Astrocyte (in vitro differentiated cells and primary cell): Measurements from ENCODE around the gene C16orf54. TPM values are rescaled to one million over a fixed set of nuclear protein-coding genes. Genes with fewer than 3 reads are reported as not detected.

ENCODE experiments used
- DNase-seq: peaks from one replicate; pipeline ENCODE4 v3.0.0-alpha.2; 2010; ENCODE audit warnings: low read depth
- FAIRE-seq: peaks from 2 replicates; lab custom pipeline; 2011; peaks lifted over from hg19 to GRCh38; lab: Jason Lieb, UNC
- H2AFZ ChIP-seq: 2 replicates; pipeline ENCODE4 v1.6.0; 2012; ENCODE audit warnings: low read depth, low read length, inconsistent platforms
- H3K27ac ChIP-seq: 2 replicates; pipeline ENCODE4 v1.5.1; 2011; ENCODE audit warnings: low read depth, low read length, inconsistent platforms
- H3K27me3 ChIP-seq: 2 replicates; pipeline ENCODE4 v1.6.0; 2011; ENCODE audit warnings: low read length, inconsistent platforms; ENCODE audit not compliant: insufficient read depth
- H3K36me3 ChIP-seq: 2 replicates; pipeline ENCODE4 v1.5.1; 2011; ENCODE audit warnings: low read length, inconsistent platforms; ENCODE audit not compliant: insufficient read depth
- H3K4me1 ChIP-seq: 2 replicates; pipeline ENCODE4 v1.5.1; 2011; ENCODE audit warnings: low read length, inconsistent platforms; ENCODE audit not compliant: insufficient read depth
- H3K4me2 ChIP-seq: 2 replicates; pipeline ENCODE4 v1.6.0; 2012; ENCODE audit warnings: low read length, inconsistent platforms
- H3K4me3 ChIP-seq: 2 replicates; pipeline ENCODE4 v1.5.1; 2011; ENCODE audit warnings: low read depth, mild to moderate bottlenecking, low read length, inconsistent platforms; ENCODE audit not compliant: insufficient read depth
- H3K79me2 ChIP-seq: 2 replicates; pipeline ENCODE4 v1.6.0; 2012; ENCODE audit warnings: mild to moderate bottlenecking, low read length, inconsistent platforms; ENCODE audit not compliant: insufficient read depth
- H3K9ac ChIP-seq: 2 replicates; pipeline ENCODE4 v1.6.0; 2012; ENCODE audit warnings: mild to moderate bottlenecking, low read length, inconsistent platforms
- H3K9me3 ChIP-seq: 2 replicates; pipeline ENCODE4 v1.5.1; 2012; ENCODE audit warnings: low read depth, mild to moderate bottlenecking, low read length, inconsistent platforms; ENCODE audit not compliant: insufficient read depth
- H4K20me1 ChIP-seq: 2 replicates; pipeline ENCODE4 v1.6.0; 2012; ENCODE audit warnings: low read length, inconsistent platforms; ENCODE audit not compliant: insufficient read depth
- H3K27ac Mint-ChIP-seq: one replicate; pipeline ENCODE4 v1.8.0; 2021; ENCODE audit warnings: mild to moderate bottlenecking, mixed read lengths; ENCODE audit not compliant: unreplicated experiment
- H3K27me3 Mint-ChIP-seq: one replicate; pipeline ENCODE4 v1.8.0; 2021; ENCODE audit warnings: low read depth, mixed read lengths; ENCODE audit not compliant: unreplicated experiment
- H3K36me3 Mint-ChIP-seq: one replicate; pipeline ENCODE4 v1.8.0; 2021; ENCODE audit warnings: low read depth, mixed read lengths; ENCODE audit not compliant: unreplicated experiment
- H3K4me1 Mint-ChIP-seq: one replicate; pipeline ENCODE4 v1.8.0; 2021; ENCODE audit warnings: low read depth, mixed read lengths; ENCODE audit not compliant: unreplicated experiment
- H3K4me3 Mint-ChIP-seq: one replicate; pipeline ENCODE4 v1.8.0; 2021; ENCODE audit warnings: mild to moderate bottlenecking, moderate library complexity, mixed read lengths; ENCODE audit not compliant: unreplicated experiment
- H3K9me3 Mint-ChIP-seq: one replicate; pipeline ENCODE4 v1.8.0; 2021; ENCODE audit warnings: mild to moderate bottlenecking, mixed read lengths; ENCODE audit not compliant: unreplicated experiment
- EZH2 ChIP-seq: IDR thresholded peaks from 2 replicates; pipeline ENCODE4 v1.6.1; 2012; ENCODE audit warnings: mild to moderate bottlenecking, low read length, inconsistent platforms; ENCODE audit not compliant: insufficient read depth
- total RNA-seq: library from RNA; stranded (reverse); gene quantifications from 2 replicates; pipeline ENCODE4 v1.2.1, GENCODE V29; 2021
- TF ChIP-seq, protein P1 (sequence below): IDR thresholded peaks from 2 replicates; pipeline ENCODE4 v1.5.1; 2011; ENCODE audit warnings: low read depth, mild to moderate bottlenecking, inconsistent platforms, low read length, moderate library complexity; ENCODE audit not compliant: insufficient read depth

Gene C16orf54
- total RNA-seq, 1 donor from 2014 or later, result not detected

DNA sequence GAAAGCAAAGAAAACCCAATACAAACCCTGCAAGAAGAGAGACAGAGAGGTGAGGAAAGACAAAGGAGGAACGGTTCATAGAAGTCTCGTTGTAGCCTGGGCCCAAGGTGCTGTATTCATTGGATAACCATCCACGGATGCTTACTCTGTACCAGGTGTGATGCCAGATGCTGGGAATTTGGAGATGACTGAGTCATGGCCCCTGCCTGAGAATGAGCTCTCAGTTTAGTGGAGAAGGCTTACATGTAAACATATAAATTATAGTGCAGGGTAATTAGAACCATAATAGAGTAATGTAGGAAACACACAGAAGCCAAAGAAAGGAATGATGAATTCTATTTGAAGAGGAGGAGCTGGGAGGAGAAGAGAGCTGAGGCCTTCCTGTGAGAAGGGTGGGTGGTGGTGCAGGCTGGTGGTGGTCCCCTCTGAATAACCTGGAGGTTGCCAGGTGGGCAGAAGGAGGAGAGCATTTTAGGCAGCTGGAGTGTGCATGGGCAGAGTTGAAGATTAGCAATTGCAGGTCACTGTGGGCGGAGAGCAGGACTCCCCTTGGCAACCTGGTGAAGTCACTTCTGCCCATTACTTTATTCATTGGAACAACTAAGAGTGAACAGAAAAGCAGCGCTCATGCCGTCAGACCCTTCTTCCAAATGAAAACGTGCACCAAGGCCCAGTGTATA, 24.6 kb upstream of the C16orf54 start:
- H4K20me1 ChIP-seq, result no peaks in the 10 kb centered on the region
- H3K36me3 ChIP-seq, result no peaks in the 10 kb centered on the region
- no peak overlapping the region for H3K4me2 ChIP-seq
- Mint-ChIP-seq H3K4me3 (no peak overlapping the region), H3K27ac (no peak overlapping the region), H3K4me1 (no peaks in the 10 kb centered on the region), H3K36me3 (no peaks in the 10 kb centered on the region), H3K9me3 (no peaks in the 10 kb centered on the region), H3K27me3 (peaks cover 9% of the 10 kb centered on the region)
- H3K9ac ChIP-seq, result no peak overlapping the region
- no peaks in the 10 kb centered on the region for H3K79me2 ChIP-seq
- DNase-seq (no peak), FAIRE-seq (no peak)
- H3K4me3 ChIP-seq, result no peak overlapping the region
- no peaks in the 10 kb centered on the region for H3K9me3 ChIP-seq
- no peak overlapping the region for H3K27ac ChIP-seq
- H3K4me1 ChIP-seq, result no peaks in the 10 kb centered on the region
- H3K27me3 ChIP-seq, result no peaks in the 10 kb centered on the region
- TF ChIP-seq EZH2, result no peak
- TF ChIP-seq, protein P1, sequence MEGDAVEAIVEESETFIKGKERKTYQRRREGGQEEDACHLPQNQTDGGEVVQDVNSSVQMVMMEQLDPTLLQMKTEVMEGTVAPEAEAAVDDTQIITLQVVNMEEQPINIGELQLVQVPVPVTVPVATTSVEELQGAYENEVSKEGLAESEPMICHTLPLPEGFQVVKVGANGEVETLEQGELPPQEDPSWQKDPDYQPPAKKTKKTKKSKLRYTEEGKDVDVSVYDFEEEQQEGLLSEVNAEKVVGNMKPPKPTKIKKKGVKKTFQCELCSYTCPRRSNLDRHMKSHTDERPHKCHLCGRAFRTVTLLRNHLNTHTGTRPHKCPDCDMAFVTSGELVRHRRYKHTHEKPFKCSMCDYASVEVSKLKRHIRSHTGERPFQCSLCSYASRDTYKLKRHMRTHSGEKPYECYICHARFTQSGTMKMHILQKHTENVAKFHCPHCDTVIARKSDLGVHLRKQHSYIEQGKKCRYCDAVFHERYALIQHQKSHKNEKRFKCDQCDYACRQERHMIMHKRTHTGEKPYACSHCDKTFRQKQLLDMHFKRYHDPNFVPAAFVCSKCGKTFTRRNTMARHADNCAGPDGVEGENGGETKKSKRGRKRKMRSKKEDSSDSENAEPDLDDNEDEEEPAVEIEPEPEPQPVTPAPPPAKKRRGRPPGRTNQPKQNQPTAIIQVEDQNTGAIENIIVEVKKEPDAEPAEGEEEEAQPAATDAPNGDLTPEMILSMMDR, result no peak
- no peak overlapping the region for H2AFZ ChIP-seq

DNA sequence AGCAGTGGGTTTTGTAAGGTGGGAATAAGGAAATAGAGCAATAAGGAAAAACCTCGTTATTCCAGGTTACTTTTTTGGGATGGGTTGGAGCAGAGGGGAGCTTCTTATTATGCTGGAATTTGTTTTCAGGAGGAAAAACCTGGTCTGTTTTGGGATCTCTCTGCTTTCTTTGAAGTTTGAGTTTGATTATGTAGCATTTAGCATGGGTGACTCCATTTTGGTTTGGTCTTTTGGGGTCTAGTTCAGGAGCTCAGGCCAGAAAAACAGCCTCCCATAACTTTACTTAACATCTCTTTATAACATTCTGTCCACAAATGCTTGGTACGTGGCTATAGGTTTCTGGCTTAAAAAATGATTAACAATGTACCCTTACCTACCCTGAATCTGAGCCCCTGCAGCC, 23.7 kb upstream of the C16orf54 start:
- no peaks in the 10 kb centered on the region for H3K4me1 ChIP-seq
- no peaks in the 10 kb centered on the region for H3K36me3 Mint-ChIP-seq
- no peaks in the 10 kb centered on the region for H3K79me2 ChIP-seq
- H4K20me1 ChIP-seq, result no peaks in the 10 kb centered on the region
- no peaks in the 10 kb centered on the region for H3K9me3 ChIP-seq
- H3K36me3 ChIP-seq, result no peaks in the 10 kb centered on the region
- no peaks in the 10 kb centered on the region for H3K27me3 ChIP-seq
- no peak overlapping the region for H3K4me3 ChIP-seq
- FAIRE-seq, result no peak
- H3K9ac ChIP-seq, result no peak overlapping the region
- no peaks in the 10 kb centered on the region for H3K9me3 Mint-ChIP-seq
- H3K4me1 Mint-ChIP-seq, result no peaks in the 10 kb centered on the region
- peaks cover 12% of the 10 kb centered on the region for H3K27me3 Mint-ChIP-seq
- H3K27ac Mint-ChIP-seq, result no peak overlapping the region
- no peak overlapping the region for H3K27ac ChIP-seq
- TF ChIP-seq EZH2, result no peak
- TF ChIP-seq, protein P1, result no peak
- H2AFZ ChIP-seq, result no peak overlapping the region
- no peak overlapping the region for H3K4me3 Mint-ChIP-seq
- DNase-seq, result no peak
- H3K4me2 ChIP-seq, result no peak overlapping the region

DNA sequence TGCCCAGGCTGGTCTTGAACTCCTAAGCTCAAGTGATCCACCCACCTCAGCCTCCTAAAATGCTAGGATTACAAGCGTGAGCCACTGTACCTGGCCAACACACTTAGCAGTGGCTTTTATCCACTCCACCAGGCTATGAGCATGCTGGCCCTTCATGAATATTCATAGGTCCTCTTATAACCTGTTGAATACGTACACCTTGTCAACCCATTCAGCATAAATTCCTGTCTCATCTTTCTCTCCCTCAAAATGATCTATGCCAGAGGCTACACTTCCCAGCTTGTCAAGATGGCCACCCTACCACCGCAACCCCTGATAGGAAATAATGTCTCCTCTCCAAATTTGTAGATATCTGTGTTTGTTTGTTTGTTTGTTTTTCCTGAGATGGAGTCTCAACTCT, 21.3 kb upstream of the C16orf54 start:
- Histone ChIP-seq H3K27me3 (peaks cover 6% of the 10 kb centered on the region), H3K36me3 (no peaks in the 10 kb centered on the region), H4K20me1 (no peaks in the 10 kb centered on the region), H3K79me2 (no peaks in the 10 kb centered on the region), H2AFZ (no peak overlapping the region), H3K27ac (no peak overlapping the region), H3K9me3 (no peaks in the 10 kb centered on the region), H3K4me1 (no peaks in the 10 kb centered on the region), H3K4me3 (no peak overlapping the region), H3K4me2 (no peak overlapping the region), H3K9ac (no peak overlapping the region)
- TF ChIP-seq EZH2, result no peak
- TF ChIP-seq, protein P1, result no peak
- Mint-ChIP-seq H3K27me3 (peaks cover 12% of the 10 kb centered on the region), H3K4me3 (no peak overlapping the region), H3K36me3 (no peaks in the 10 kb centered on the region), H3K4me1 (no peaks in the 10 kb centered on the region), H3K9me3 (no peaks in the 10 kb centered on the region), H3K27ac (no peak overlapping the region)
- no peak for FAIRE-seq
- DNase-seq, result no peak
